NOMO-1 treated with DMSO at 0.1 percent for 48 hours (cell line): Measurements from ENCODE around the gene CFAP299.

Source experiments
- DNase-seq: peaks from one replicate; lab custom pipeline; 2025; ENCODE audit not compliant: unreplicated experiment; lab: John Stamatoyannopoulos, UW

Gene CFAP299

DNA sequence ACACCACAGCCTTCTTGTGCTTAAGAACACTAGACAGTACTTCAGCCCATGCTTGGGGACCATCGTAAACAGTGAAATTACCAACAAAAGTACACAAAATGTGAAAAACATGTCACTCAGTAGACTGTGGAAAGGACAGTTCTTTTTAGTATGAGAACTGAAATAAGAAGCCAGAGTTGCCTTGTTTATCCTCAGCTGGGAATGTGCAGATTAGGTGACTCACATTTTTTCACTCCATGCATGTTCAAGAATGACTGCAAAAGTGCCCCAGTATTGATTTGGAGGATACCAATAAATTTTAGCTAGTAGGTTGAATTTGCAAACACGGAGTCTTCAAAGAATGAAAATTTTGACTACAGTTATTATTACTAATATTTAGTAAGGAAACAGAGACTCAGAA is 671.9 kb downstream of the CFAP299 start:
- no peak for DNase-seq
